Stimulated activated CD8-positive, alpha-beta memory T cell treated with anti-CD3 and anti-CD28 coated beads, Interleukin-15, amount 100 ng/mL, for 24 hours (primary cell): ENCODE measurements around the gene ANO2.

Source experiments
- DNase-seq: peaks from one replicate; pipeline ENCODE4 v3.0.0-alpha.2; 2020; ENCODE audit warnings: low read depth

Gene ANO2

GRCh38 chr12:5776091-5776490 is 169.0 kb downstream of the ANO2 start:
- DNase-seq: no peak

GRCh38 chr12:5773550-5773949 is 171.5 kb downstream of the ANO2 start:
- DNase-seq: no peak

GRCh38 chr12:5771756-5772155 is 173.3 kb downstream of the ANO2 start:
- DNase-seq: no peak

- no peak for DNase-seq
Measured at GRCh38 chr12:5770727-5771126, 174.3 kb downstream of the ANO2 start.

GRCh38 chr12:5768581-5769196 is 176.4 kb downstream of the ANO2 start:
- DNase-seq: no peak

- no peak for DNase-seq
Measured at GRCh38 chr12:5768171-5768570, 176.9 kb downstream of the ANO2 start.

GRCh38 chr12:5758347-5758746 is 186.7 kb downstream of the ANO2 start:
- no peak for DNase-seq

GRCh38 chr12:5756338-5756842 is 188.7 kb downstream of the ANO2 start:
- DNase-seq: no peak

GRCh38 chr12:5748027-5748426 is 197.0 kb downstream of the ANO2 start:
- no peak for DNase-seq

- no peak for DNase-seq
Measured at GRCh38 chr12:5746917-5747316, 198.1 kb downstream of the ANO2 start.

- no peak for DNase-seq
Measured at GRCh38 chr12:5746036-5746908, 198.8 kb downstream of the ANO2 start.

GRCh38 chr12:5745251-5745888 is 199.7 kb downstream of the ANO2 start:
- DNase-seq: peak; percentile 12

- DNase-seq: no peak
Measured at GRCh38 chr12:5742258-5742657, 202.8 kb downstream of the ANO2 start.

GRCh38 chr12:5739917-5740316 is 205.1 kb downstream of the ANO2 start:
- no peak for DNase-seq

- no peak for DNase-seq
Measured at GRCh38 chr12:5737778-5738177, 207.3 kb downstream of the ANO2 start.

GRCh38 chr12:5736527-5736926 is 208.5 kb downstream of the ANO2 start:
- DNase-seq: no peak

GRCh38 chr12:5736016-5736415 is 209.0 kb downstream of the ANO2 start:
- DNase-seq: no peak

- no peak for DNase-seq
Measured at GRCh38 chr12:5733916-5734315, 211.1 kb downstream of the ANO2 start.

GRCh38 chr12:5733136-5733755 is 211.8 kb downstream of the ANO2 start:
- DNase-seq: no peak

GRCh38 chr12:5730962-5731361 is 214.1 kb downstream of the ANO2 start:
- DNase-seq: no peak

- DNase-seq: no peak
Measured at GRCh38 chr12:5723711-5724252, 221.3 kb downstream of the ANO2 start.

GRCh38 chr12:5723071-5723470 is 222.0 kb downstream of the ANO2 start:
- DNase-seq: no peak
